NOMO-1 (cell line): Measurements from ENCODE around the gene SMPD3.
A peak's percentile ranks its signal among the peaks of the same experiment; 100 is the strongest.

Experiments used
- DNase-seq, 2 experiments: peaks; one replicate each; lab custom pipeline; 2025; ENCODE audit not compliant: unreplicated experiment in 2 of 2; lab: John Stamatoyannopoulos, UW

Gene SMPD3

GRCh38 chr16:68343137-68343536 lies 105.2 kb downstream of the SMPD3 start:
- DNase-seq, result no peak

- no peak for DNase-seq
Measured at GRCh38 chr16:68342620-68343019, 105.7 kb downstream of the SMPD3 start.

- no peak for DNase-seq
Measured at GRCh38 chr16:68339214-68339613, 109.1 kb downstream of the SMPD3 start.

- DNase-seq, result no peak
Measured at GRCh38 chr16:68338326-68339119, 109.8 kb downstream of the SMPD3 start.

GRCh38 chr16:68335175-68335574 lies 113.1 kb downstream of the SMPD3 start:
- no peak for DNase-seq

GRCh38 chr16:68332411-68333121 lies 115.7 kb downstream of the SMPD3 start:
- peak; percentile 70 to 88 for DNase-seq

GRCh38 chr16:68331879-68332410 lies 116.4 kb downstream of the SMPD3 start:
- no peak for DNase-seq

GRCh38 chr16:68328860-68329390 lies 119.4 kb downstream of the SMPD3 start:
- no peak for DNase-seq

- peak; percentile 45 to 58 for DNase-seq
Measured at GRCh38 chr16:68328151-68328859, 120.0 kb downstream of the SMPD3 start.

- DNase-seq, result no peak
Measured at GRCh38 chr16:68324780-68325357, 123.4 kb downstream of the SMPD3 start.

- DNase-seq, result no peak
Measured at GRCh38 chr16:68324336-68324735, 124.0 kb downstream of the SMPD3 start.

- DNase-seq, result no peak
Measured at GRCh38 chr16:68319185-68319908, 129.0 kb downstream of the SMPD3 start.

GRCh38 chr16:68313116-68313515 lies 135.2 kb downstream of the SMPD3 start:
- no peak for DNase-seq

- DNase-seq, result peak; percentile 94 to 97
Measured at GRCh38 chr16:68310774-68311511, 137.4 kb downstream of the SMPD3 start, which contains the start of the genes PRMT7 and SLC7A6OS. Gene PRMT7 (plus strand): TSS chr16:68311019. CDS start chr16:68315980, 4,961 bp downstream. Gene SLC7A6OS (minus strand): TSS chr16:68310946. CDS start chr16:68310926, 20 bp downstream.

GRCh38 chr16:68310437-68310773 lies 137.9 kb downstream of the SMPD3 start:
- DNase-seq, result no peak

- DNase-seq, result peak in 1 of 2 experiments; percentile 2
Measured at GRCh38 chr16:68309799-68310198, 138.5 kb downstream of the SMPD3 start.
